BJ (cell line): ENCODE measurements around the gene SUPT4H1. TPM values are rescaled to one million over a fixed set of nuclear protein-coding genes. Genes with fewer than 3 reads are reported as not detected.

Source experiments
- CTCF ChIA-PET: fragments of 350-600 bp; formaldehyde crosslinking; extraction: SDS; loops from one replicate; lab custom pipeline; 2021; ENCODE audit warnings: antibody characterized with exemption, inconsistent platforms; lab: Yijun Ruan, JAX
- POLR2A ChIA-PET: fragments of 300-600 bp; sonication (Branson Sonifier 250); formaldehyde crosslinking; extraction: SDS; loops from one replicate; lab custom pipeline; 2021; ENCODE audit warnings: antibody characterized with exemption; lab: Charles Lee
- DNase-seq: peaks from one replicate; pipeline ENCODE4 v3.0.0-alpha.2; 2011; ENCODE audit warnings: low read depth
- H3K27me3 ChIP-seq: 2 replicates; pipeline ENCODE4 v1.6.0; 2011; ENCODE audit warnings: low read length; ENCODE audit not compliant: control insufficient read depth, insufficient read depth
- H3K36me3 ChIP-seq: 2 replicates; pipeline ENCODE4 v1.5.1; 2011; ENCODE audit warnings: low read length; ENCODE audit not compliant: control insufficient read depth, insufficient read depth
- H3K4me3 ChIP-seq: 2 replicates; pipeline ENCODE4 v1.5.1; 2011; ENCODE audit warnings: low read depth, mild to moderate bottlenecking, control low read depth, low read length
- CTCF ChIP-seq: IDR thresholded peaks from 2 replicates; pipeline ENCODE4 v1.5.1; 2011; ENCODE audit warnings: low read depth, mild to moderate bottlenecking, control low read depth, inconsistent platforms, low read length, moderate library complexity; ENCODE audit not compliant: insufficient read depth
- polyA plus RNA-seq: library from polyadenylated mRNA; depleted of rRNA; stranded (reverse); fragments of >200 nt; gene quantifications from 2 replicates; pipeline ENCODE4 v1.2.3, GENCODE V29; 2011

SUPT4H1 gene
- polyA plus RNA-seq, 1 experiment = 145 TPM

DNA sequence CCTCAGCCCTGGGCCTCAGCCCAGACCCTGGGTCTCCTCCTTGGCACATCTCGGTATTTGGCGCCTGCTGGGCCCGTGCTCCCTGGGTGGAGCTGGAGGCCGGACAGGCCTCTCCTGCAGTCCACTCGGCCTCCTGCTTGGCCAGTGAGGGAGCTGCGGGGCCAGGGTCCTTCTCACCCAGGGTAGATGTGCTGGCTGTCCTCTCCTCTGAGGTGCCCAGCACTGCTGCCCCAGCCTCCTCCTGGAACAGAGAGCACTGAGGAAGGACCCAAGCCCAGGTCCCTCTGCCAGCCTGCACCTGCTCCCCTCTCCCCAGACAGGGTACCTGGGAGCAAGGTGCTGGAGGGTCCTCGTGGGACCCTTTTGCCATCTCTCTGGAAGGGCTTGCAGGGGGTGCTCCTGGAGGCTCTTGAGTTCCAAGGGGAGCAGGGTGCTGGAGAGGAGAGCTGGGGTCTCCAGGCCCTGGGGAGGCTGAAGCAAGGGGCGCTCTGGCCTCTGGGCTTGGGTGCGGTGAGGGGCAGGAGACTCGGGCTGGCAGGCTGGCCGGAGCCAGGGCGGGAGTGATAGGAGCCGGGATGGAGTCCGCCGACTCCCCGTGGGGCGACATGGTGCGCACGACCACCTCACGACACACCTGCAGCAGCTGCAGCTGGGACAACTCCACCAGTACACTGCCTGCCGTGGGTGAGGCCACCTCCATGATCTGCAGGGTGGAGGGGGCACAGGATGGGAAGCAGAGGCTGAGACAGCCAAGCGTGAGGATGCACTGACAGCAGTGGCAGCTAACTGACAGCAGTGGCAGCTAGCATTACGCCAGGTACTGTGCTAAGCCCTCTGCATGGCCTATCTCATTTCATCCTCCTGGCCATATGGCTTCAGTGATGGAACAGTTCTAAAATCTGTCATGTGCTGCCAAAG is 41.2 kb downstream of the SUPT4H1 start:
- no peak for DNase-seq
- H3K36me3 ChIP-seq = no peaks in the 10 kb centered on the region

DNA sequence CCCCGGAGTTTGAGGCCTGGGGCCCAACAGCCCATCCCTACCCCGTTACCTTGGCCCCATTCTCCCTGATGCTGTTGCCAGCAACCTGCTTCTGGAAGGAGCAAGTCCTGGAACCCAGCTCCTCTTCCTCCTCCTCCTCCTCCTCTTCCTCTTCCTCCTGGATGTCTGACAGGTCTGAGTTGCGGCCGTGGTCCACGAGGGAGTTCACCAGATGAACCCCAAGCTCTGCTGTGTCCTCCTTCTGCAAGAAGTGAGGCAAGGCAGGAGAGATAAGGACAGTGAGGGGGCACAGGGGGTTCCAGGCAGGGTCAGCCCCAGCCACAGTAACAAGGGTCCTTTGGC is 42.1 kb downstream of the SUPT4H1 start:
- Histone ChIP-seq H3K4me3 (no peak overlapping the region), H3K36me3 (no peaks in the 10 kb centered on the region), H3K27me3 (no peaks in the 10 kb centered on the region)
- no peak for DNase-seq
- ChIA-PET POLR2A (no interaction called here), CTCF (no interaction called here)
- no peak for TF ChIP-seq CTCF

More for the DNA sequence above, 41.2 kb downstream of the SUPT4H1 start:
- no peaks in the 10 kb centered on the region for H3K27me3 ChIP-seq
- TF ChIP-seq CTCF = no peak
- ChIA-PET POLR2A (no interaction called here), CTCF (no interaction called here)
- no peak overlapping the region for H3K4me3 ChIP-seq

DNA sequence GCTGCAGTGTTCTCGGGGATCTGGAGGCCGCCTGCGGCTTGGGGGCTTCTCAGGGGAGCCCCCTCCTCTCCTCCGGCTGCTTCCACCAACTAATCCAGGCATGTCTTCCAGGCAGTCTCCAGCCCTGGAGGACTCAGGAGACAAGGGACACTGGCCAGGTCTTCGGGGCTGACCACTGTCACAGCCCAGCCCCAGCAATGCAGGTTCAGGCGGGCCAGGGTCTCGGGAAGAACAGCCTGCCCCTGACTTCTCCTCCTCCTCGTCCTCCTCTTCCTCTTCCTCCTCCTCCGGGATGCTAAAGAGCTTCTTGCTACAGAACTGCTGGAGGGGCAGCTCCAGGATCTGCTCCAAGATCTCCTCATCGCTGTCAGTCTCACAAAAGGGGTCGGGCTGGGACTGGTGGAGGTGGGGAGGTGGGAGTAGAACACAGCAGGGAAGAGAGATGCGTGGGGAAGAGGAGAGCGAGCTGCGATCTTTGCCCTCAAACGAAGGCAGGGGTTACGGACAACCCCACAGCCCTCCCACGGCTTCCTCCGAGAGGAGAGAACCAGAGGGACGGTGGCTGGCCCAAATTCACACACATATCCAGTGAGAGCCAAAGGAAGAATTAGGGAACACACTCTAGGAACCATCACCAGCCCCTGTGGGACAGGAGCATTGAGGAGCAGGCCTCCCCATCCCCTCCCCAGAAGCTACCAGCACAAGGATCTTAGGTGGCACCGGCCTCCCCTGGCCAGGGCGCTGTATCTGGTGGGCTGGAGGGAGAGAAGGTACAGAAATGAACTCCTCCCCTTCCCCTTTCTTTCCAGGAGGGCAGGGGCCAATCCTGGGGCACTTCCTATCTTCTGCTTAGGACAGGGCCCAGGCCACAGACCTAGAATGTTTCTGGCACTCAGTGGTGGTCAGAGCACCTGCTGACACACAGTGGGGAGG is 42.8 kb downstream of the SUPT4H1 start:
- H3K4me3 ChIP-seq = no peak overlapping the region
- no peak for TF ChIP-seq CTCF
- POLR2A ChIA-PET = no interaction called here
- no peaks in the 10 kb centered on the region for H3K27me3 ChIP-seq
- H3K36me3 ChIP-seq = no peaks in the 10 kb centered on the region
- no peak for DNase-seq
- CTCF ChIA-PET = interaction anchor here (2.2 to 2.4 kb wide), 2 partner anchors 8 to 138 kb away, joined by 9 to 15 read pairs; no protein-coding TSS in a partner anchor

DNA sequence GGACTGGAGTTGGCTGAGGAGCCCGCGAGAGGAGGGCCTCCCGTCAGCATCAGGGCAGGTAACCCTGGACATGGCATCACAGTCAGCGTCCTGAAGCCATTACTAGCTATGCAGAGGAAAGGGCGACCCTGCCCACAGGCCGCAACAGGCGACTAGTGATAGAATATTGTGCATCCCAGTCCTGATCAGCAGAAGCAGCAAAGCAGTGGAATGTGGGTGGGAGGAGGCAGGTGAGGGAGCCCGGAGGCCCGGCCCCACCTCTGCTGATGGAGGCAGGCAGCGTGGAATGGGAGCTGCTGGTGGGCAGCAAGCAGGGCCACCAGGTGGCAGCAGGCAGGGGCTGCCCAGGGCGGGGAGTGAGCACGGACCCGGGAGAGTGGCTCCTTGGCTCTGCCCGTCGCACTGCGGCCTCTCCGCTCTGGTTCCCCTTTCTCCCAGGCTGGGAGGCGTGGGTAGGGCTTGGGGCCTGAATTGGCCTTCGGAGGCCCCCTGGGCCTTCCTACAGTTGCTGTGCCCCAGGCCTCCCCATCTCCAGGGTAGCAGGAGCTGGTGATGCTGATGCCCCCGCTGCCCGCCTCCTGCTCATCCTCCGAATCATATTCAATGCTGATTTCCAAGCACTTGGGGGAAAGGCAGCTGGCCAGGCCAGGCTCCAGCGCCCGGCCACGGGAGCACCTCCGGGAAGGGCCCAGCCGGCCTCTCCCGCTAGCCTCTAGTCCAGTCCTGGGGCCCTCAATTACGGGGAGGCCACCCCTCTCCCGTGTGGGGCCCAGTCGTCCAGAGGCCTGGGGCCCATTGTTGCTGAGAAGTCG is 43.6 kb downstream of the SUPT4H1 start:
- TF ChIP-seq CTCF = peak; percentile 36
- ChIA-PET CTCF (interaction anchor here (0.9 to 2.4 kb wide), 4 partner anchors 9 to 139 kb away, joined by 3 to 15 read pairs (median 6); no protein-coding TSS in a partner anchor), POLR2A (no interaction called here)
- Histone ChIP-seq H3K27me3 (no peaks in the 10 kb centered on the region), H3K4me3 (no peak overlapping the region), H3K36me3 (no peaks in the 10 kb centered on the region)
- no peak for DNase-seq
